Mesenchymal stem cell (in vitro differentiated cells and primary cell): Measurements from ENCODE around the gene RDH16.
"Not testable (repeated sequence)": the region's sequence is repeated elsewhere in the genome, so short reads cannot be mapped to it uniquely, and the experiment has no call there.

Experiments
- DNase-seq: peaks from one replicate; pipeline ENCODE4 v3.0.0-alpha.2; 2013
- H2AFZ ChIP-seq: one replicate; pipeline ENCODE4 v1.6.1; 2013; ENCODE audit warnings: low read depth, mild to moderate bottlenecking, control low read depth, inconsistent platforms, low read length, moderate library complexity
- H2AK5ac ChIP-seq: 2 replicates; pipeline ENCODE4 v1.6.1; 2013; ENCODE audit warnings: low read length, moderate library complexity, mild to moderate bottlenecking, inconsistent platforms; ENCODE audit not compliant: severe bottlenecking
- H2BK120ac ChIP-seq: one replicate; pipeline ENCODE4 v1.6.1; 2013; ENCODE audit warnings: low read depth, mild to moderate bottlenecking, inconsistent platforms, low read length, moderate library complexity
- H2BK12ac ChIP-seq, 2 experiments: one replicate each; pipeline ENCODE4 v1.6.1; 2013; ENCODE audit warnings: inconsistent platforms in 2 of 2, low read length in 2 of 2, mild to moderate bottlenecking in 2 of 2, moderate library complexity in 2 of 2, control low read depth in 1 of 2
- H2BK15ac ChIP-seq: one replicate; pipeline ENCODE4 v1.6.1; 2013; ENCODE audit warnings: mild to moderate bottlenecking, low read depth, inconsistent platforms; ENCODE audit not compliant: poor library complexity, severe bottlenecking
- H2BK5ac ChIP-seq: 2 replicates; pipeline ENCODE4 v1.6.1; 2013; ENCODE audit warnings: low read depth, mild to moderate bottlenecking, low read length, control low read depth, inconsistent platforms; ENCODE audit not compliant: poor library complexity, severe bottlenecking
- H3K14ac ChIP-seq, 2 experiments: one replicate each; pipeline ENCODE4 v1.6.1; 2013; ENCODE audit warnings: inconsistent platforms in 2 of 2, low read length in 2 of 2, control low read depth in 1 of 2, mild to moderate bottlenecking in 1 of 2, moderate library complexity in 1 of 2
- H3K18ac ChIP-seq, 2 experiments: one replicate each; pipeline ENCODE4 v1.6.1; 2013; ENCODE audit warnings: inconsistent platforms in 2 of 2, low read length in 2 of 2, control low read depth in 1 of 2, low read depth in 1 of 2, mild to moderate bottlenecking in 1 of 2
- H3K23ac ChIP-seq, 2 experiments: one replicate each; pipeline ENCODE4 v1.6.1; 2013; ENCODE audit warnings: inconsistent platforms in 2 of 2, low read length in 2 of 2, mild to moderate bottlenecking in 2 of 2, moderate library complexity in 2 of 2, control low read depth in 1 of 2
- H3K27ac ChIP-seq: 2 replicates; pipeline ENCODE4 v1.5.1; 2013; ENCODE audit warnings: mild to moderate bottlenecking, moderate library complexity, low read length, control low read depth, inconsistent platforms; ENCODE audit not compliant: poor library complexity, severe bottlenecking
- H3K27me3 ChIP-seq, 2 experiments: 2 replicates each; pipeline versions ENCODE4 v1.6.1 to v1.7.0; 2013; ENCODE audit warnings: low read length in 2 of 2, mild to moderate bottlenecking in 2 of 2, moderate library complexity in 2 of 2, control low read depth in 1 of 2, inconsistent platforms in 1 of 2; ENCODE audit not compliant: control insufficient read depth in 1 of 2, insufficient read depth in 1 of 2
- H3K36me3 ChIP-seq, 2 experiments: 2 replicates each; pipeline versions ENCODE4 v1.6.1 to v1.7.0; 2013; ENCODE audit warnings: low read length in 2 of 2, control low read depth in 1 of 2, inconsistent platforms in 1 of 2, low read depth in 1 of 2, mild to moderate bottlenecking in 1 of 2; ENCODE audit not compliant: insufficient read depth in 2 of 2, control insufficient read depth in 1 of 2
- H3K4ac ChIP-seq, 2 experiments: one replicate each; pipeline ENCODE4 v1.6.1; 2013; ENCODE audit warnings: inconsistent platforms in 2 of 2, low read length in 2 of 2, mild to moderate bottlenecking in 2 of 2, moderate library complexity in 2 of 2, control low read depth in 1 of 2, low read depth in 1 of 2
- H3K4me1 ChIP-seq: 2 replicates; pipeline ENCODE4 v1.6.1; 2013; ENCODE audit warnings: low read depth, low read length, control low read depth; ENCODE audit not compliant: control insufficient read depth, insufficient read depth
- H3K4me2 ChIP-seq: 2 replicates; pipeline ENCODE4 v1.6.1; 2013; ENCODE audit warnings: low read length, mild to moderate bottlenecking, inconsistent platforms; ENCODE audit not compliant: poor library complexity, severe bottlenecking
- H3K4me3 ChIP-seq, 2 experiments: 2 replicates each; pipeline versions ENCODE4 v1.5.1 to v1.7.0; 2013; ENCODE audit warnings: low read length in 2 of 2, mild to moderate bottlenecking in 2 of 2, control low read depth in 1 of 2, low read depth in 1 of 2; ENCODE audit not compliant: insufficient read depth in 1 of 2
- H3K79me1 ChIP-seq: replicated peaks from 2 replicates; pipeline ENCODE4 v1.6.1; 2013; ENCODE audit warnings: mild to moderate bottlenecking, control low read depth, low read length, inconsistent platforms; ENCODE audit not compliant: poor library complexity, severe bottlenecking
- H3K9ac ChIP-seq: 2 replicates; pipeline ENCODE4 v1.7.0; 2013; ENCODE audit warnings: mild to moderate bottlenecking, low read length, moderate library complexity
- H3K9me3 ChIP-seq: 2 replicates; pipeline ENCODE4 v1.7.0; 2013; ENCODE audit warnings: mild to moderate bottlenecking, low read length; ENCODE audit not compliant: control insufficient read depth
- H4K8ac ChIP-seq: one replicate; pipeline ENCODE4 v1.6.1; 2013; ENCODE audit warnings: inconsistent platforms, mild to moderate bottlenecking, low read length, moderate library complexity
- H4K91ac ChIP-seq: one replicate; pipeline ENCODE4 v1.6.1; 2013; ENCODE audit warnings: mild to moderate bottlenecking, low read length, inconsistent platforms
- WGBS: methylation state at CpG from one replicate; pipeline ENCODE4 v1.1.7; 2013; ENCODE audit warnings: mixed read lengths; 5-methylcytosine and 5-hydroxymethylcytosine counted together

The RDH16 gene

DNA sequence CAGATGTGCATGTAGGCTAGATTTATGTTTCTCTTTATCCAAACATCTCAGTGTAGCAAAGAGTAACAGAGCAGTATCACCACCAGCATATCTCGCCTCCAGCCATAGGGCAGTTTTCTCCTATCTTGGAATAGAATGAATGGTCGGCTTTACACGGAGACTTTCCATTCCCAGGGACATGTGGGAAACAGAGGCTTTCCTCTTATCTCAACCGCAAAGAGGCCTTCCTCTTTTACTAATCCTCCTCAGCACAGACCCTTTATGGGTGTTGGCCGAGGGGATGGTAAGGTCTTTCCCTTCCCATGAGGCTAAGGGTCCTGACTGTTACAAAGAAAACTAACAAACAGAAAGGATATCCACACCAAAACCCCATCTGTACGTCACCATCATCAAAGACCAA is 11.5 kb upstream of the RDH16 start:
- not testable (repeated sequence) for H3K4ac ChIP-seq, H3K23ac ChIP-seq, H2AK5ac ChIP-seq, H3K4me1 ChIP-seq, H3K27me3 ChIP-seq, H2BK5ac ChIP-seq, H4K91ac ChIP-seq, H3K4me2 ChIP-seq, H2BK15ac ChIP-seq, H3K79me1 ChIP-seq, H3K14ac ChIP-seq, H3K4me3 ChIP-seq, DNase-seq, H3K18ac ChIP-seq, H3K36me3 ChIP-seq, H3K27ac ChIP-seq, H2BK12ac ChIP-seq, H4K8ac ChIP-seq, H2AFZ ChIP-seq, H3K9me3 ChIP-seq, H2BK120ac ChIP-seq, H3K9ac ChIP-seq
- 94% methylated on average over 4 of the region's 6 CpGs for WGBS

DNA sequence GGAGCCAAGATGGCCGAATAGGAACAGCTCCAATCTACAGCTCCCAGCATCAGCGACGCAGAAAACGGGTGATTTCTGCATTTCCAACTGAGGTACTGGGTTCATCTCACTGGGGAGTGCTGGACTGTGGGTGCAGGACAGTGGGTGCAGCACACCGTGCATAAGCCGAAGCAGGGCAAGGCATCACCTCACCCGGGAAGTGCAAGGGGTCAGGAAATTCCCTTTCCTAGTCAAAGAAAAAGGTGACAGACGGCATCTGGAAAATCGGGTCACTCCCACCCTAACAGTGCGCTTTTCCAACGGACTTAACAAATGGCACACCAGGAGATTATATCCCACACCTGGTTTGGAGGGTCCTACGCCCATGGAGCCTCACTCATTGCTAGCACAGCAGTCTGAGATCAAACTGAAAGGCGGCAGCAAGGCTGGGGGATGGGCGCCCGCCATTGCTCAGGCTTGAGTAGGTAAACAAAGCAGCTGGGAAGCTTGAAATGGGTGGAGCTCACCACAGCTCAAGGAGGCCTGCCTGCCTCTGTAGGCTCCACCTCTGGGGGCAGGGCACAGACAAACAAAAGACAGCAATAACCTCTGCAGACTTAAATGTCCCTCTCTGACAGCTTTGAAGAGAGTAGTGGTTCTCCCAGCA is 8.7 kb upstream of the RDH16 start:
- not testable (repeated sequence) for H3K79me1 ChIP-seq, H4K8ac ChIP-seq, H2BK120ac ChIP-seq, H2AFZ ChIP-seq, H3K4ac ChIP-seq, H3K36me3 ChIP-seq, H3K14ac ChIP-seq, H3K9ac ChIP-seq, H3K27me3 ChIP-seq, H4K91ac ChIP-seq, H3K4me2 ChIP-seq, H3K18ac ChIP-seq, H2BK15ac ChIP-seq, DNase-seq, H2AK5ac ChIP-seq, H3K4me1 ChIP-seq, H3K9me3 ChIP-seq, H2BK5ac ChIP-seq, H3K23ac ChIP-seq, H3K27ac ChIP-seq, H3K4me3 ChIP-seq, H2BK12ac ChIP-seq
- WGBS, result 80% methylated on average over 15 of the region's 15 CpGs

DNA sequence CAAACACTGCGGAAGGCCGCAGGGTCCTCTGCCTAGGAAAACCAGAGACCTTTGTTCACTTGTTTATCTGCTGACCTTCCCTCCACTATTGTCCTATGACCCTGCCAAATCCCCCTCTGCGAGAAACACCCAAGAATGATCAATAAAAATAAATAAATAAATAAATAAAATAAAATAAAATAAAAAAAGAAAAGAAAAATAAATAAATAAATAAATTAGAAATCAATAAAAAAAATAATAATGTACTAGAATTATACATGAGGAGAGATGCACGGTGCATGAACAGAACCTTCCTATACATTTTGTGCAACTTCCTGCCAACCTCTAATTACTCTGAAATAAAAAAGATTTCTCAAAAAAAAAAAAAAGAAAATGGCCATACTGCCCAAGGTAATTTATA is 7.7 kb upstream of the RDH16 start:
- not testable (repeated sequence) for H4K8ac ChIP-seq, H3K4me3 ChIP-seq, H3K4me1 ChIP-seq, H3K27me3 ChIP-seq, H3K4ac ChIP-seq, H2AFZ ChIP-seq, H3K36me3 ChIP-seq, H2AK5ac ChIP-seq, H3K4me2 ChIP-seq, H3K27ac ChIP-seq, H3K14ac ChIP-seq, H2BK15ac ChIP-seq, H2BK12ac ChIP-seq, H2BK5ac ChIP-seq, H2BK120ac ChIP-seq, H3K9me3 ChIP-seq, H3K79me1 ChIP-seq, H3K9ac ChIP-seq, H3K18ac ChIP-seq, H3K23ac ChIP-seq, H4K91ac ChIP-seq, DNase-seq
- 91% methylated on average over 1 of the region's 4 CpGs for WGBS

DNA sequence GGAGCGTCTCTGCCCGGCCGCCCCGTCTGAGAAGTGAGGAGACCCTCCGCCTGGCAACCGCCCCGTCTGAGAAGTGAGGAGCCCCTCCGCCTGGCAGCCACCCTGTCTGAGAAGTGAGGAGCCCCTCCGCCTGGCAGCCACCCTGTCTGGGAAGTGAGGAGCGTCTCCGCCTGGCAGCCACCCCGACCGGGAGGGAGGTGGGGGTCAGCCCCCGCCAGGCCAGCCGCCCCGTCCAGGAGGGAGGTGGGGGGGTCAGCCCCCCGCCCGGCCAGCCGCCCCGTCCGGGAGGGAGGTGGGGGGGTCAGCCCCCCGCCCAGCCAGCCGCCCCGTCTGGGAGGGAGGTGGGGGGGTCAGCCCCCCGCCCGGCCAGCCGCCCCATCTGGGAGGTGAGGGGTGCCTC is 6.1 kb upstream of the RDH16 start:
- H4K8ac ChIP-seq, H3K9ac ChIP-seq, DNase-seq, H3K18ac ChIP-seq, H3K4ac ChIP-seq, H2BK15ac ChIP-seq, H3K23ac ChIP-seq, H3K4me3 ChIP-seq, H3K14ac ChIP-seq, H3K27me3 ChIP-seq, H3K9me3 ChIP-seq, H3K36me3 ChIP-seq, H2BK120ac ChIP-seq, H2BK5ac ChIP-seq, H3K4me1 ChIP-seq, H2AK5ac ChIP-seq, H4K91ac ChIP-seq, H2BK12ac ChIP-seq, H3K79me1 ChIP-seq, H3K4me2 ChIP-seq, H3K27ac ChIP-seq, H2AFZ ChIP-seq: not testable (repeated sequence)
- no CpG with 5 or more reads among the region's 27 CpGs for WGBS
